Measurements from ENCODE around the gene RAP1GAP.

The RAP1GAP gene

DNA sequence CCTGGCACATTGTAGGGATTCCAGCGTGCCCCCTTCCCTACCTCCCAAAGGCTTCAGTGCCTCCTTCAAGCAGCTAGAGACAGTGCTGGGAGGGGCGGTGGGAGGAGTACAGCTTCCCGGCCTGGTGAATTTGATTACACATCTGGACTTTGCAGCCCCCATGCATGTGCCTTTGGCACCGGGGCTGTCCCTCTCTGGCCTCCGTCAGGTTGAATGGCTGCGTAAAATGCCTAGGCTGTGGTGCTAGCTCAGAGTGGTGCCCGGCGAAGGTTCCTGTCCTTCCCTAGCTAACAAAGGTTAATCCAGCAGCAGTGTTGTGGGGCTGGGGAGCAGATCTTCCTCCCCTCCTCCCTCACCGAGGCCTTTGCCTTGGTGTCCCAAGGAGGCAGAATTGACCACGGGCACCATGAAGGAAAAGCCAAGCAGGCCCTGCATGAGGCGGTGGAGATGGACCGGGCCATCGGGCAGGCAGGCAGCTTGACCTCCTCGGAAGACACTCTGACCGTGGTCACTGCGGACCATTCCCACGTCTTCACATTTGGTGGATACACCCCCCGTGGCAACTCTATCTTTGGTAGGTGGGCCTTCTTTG lies 93.7 kb downstream of the RAP1GAP start:
- TF ChIP-seq, protein P1, sequence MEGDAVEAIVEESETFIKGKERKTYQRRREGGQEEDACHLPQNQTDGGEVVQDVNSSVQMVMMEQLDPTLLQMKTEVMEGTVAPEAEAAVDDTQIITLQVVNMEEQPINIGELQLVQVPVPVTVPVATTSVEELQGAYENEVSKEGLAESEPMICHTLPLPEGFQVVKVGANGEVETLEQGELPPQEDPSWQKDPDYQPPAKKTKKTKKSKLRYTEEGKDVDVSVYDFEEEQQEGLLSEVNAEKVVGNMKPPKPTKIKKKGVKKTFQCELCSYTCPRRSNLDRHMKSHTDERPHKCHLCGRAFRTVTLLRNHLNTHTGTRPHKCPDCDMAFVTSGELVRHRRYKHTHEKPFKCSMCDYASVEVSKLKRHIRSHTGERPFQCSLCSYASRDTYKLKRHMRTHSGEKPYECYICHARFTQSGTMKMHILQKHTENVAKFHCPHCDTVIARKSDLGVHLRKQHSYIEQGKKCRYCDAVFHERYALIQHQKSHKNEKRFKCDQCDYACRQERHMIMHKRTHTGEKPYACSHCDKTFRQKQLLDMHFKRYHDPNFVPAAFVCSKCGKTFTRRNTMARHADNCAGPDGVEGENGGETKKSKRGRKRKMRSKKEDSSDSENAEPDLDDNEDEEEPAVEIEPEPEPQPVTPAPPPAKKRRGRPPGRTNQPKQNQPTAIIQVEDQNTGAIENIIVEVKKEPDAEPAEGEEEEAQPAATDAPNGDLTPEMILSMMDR (IDR thresholded peaks at IDR 0.05; ENCODE audit: control insufficient read depth, extremely low read depth, insufficient read depth) = no peak
- no peak overlapping the region for H3K4me3 ChIP-seq (ENCODE audit: low read depth, low read length)
- no peak for DNase-seq (ENCODE audit: low read depth)

DNA sequence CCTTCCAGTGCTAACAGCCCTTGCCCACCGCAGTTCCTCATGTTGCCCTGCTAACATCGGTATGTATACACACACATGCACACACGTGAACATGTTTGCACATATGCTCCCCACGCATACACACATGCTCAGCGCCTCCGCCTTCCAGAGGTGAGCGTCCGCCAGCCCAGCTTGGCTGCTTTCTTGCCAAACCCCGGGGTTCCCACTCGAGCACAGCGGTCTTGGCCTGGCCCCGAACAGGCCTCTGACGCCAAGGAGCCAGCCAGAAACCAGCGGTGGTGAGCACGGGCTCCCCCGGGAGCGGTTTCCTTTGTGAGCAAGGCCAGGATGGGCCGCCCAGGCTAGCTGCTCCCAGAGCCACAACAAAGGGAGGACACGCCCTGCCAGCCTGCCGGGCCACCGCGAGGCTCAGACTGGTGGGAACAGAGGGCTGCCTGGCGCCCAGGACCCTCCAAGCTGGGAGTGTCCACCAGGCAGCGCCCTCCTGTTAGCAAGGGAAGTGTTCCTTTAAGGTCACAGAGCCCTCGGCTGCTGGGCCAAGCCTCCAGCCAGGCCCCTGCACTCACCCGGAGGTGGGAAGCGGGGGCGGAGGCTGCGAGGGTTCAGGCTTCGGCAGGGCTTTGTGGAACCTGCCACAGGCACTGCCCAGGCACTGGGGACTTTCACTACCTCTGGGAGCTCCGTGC lies 94.5 kb downstream of the RAP1GAP start:
- no peak overlapping the region for H3K4me3 ChIP-seq (ENCODE audit: low read depth, low read length)
- TF ChIP-seq, protein P1 (IDR thresholded peaks at IDR 0.05; ENCODE audit: control insufficient read depth, extremely low read depth, insufficient read depth) = no peak
- DNase-seq (ENCODE audit: low read depth) = no peak

DNA sequence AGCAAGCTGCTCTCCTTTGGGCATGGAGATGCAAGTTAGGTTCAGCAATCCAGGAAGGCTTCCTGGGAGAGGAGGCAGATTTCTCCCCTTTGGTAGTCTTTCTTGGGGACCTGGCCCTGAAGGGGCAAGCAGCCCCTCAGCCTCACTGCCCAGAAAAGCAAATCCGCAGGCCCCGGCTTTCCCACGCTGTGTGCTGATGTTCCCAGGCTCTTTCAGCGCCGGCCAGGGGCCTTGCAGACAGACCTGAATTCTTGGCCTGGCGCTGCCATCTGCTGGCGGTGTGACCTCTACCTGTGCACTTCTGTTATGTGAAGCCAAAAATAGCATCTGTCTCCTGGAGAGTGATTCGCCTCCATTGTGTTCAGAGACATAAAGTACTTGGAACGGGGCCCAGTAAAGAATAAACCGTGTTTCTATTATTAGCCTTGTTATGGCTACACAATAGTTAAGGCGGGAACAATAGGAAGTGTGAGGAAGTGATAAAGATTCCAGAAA lies 95.1 kb downstream of the RAP1GAP start:
- peak; percentile 44 for DNase-seq (ENCODE audit: low read depth)
- TF ChIP-seq, protein P1 (IDR thresholded peaks at IDR 0.05; ENCODE audit: control insufficient read depth, extremely low read depth, insufficient read depth) = peak; percentile 69
- H3K4me3 ChIP-seq (ENCODE audit: low read depth, low read length) = no peak overlapping the region

DNA sequence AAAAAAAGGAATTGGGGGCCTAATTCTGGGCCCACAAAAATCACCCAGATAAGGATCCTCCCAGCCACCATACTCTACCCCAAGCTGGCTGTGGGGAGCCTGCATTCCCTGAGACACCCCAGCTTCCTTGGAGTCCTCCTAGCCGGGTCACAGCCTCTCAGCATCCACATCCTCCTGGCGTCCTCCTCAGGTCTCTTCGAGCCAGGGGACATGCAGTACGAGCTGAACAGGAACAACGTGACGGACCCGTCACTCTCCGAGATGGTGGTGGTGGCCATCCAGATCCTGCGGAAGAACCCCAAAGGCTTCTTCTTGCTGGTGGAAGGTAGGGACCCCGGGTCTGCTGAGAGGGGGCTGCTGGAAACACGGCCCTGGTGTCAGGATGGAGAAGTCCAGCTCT lies 95.7 kb downstream of the RAP1GAP start:
- H3K4me3 ChIP-seq (ENCODE audit: low read depth, low read length) = no peak overlapping the region
- DNase-seq (ENCODE audit: low read depth) = no peak
- TF ChIP-seq, protein P1 (IDR thresholded peaks at IDR 0.05; ENCODE audit: control insufficient read depth, extremely low read depth, insufficient read depth) = no peak

DNA sequence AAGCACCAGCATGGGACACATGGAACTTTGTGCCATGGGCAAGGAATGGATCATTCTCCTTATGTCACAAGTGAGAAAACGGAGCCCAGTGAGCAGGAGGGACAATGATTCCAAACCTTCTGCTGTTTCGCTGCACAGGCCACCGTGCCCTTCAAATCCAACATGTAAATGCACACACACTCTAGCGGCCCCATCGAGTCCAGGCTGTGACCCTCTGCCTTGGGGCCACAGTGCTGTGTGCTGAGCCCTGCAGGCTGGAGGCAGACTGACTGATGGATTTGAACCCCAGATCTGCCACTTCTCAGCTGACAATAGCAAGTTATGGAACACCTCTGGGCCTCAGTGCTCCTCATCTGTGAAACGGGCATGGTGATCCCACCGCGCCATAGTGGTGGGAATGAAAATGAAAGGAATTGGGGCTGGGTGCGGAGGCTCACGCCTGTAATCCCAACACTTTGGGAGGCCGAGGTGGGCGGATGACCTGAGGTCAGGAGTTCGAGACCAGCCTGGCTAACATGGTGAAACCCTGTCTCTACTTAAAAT lies 96.4 kb downstream of the RAP1GAP start:
- no peak for DNase-seq (ENCODE audit: low read depth)
- H3K4me3 ChIP-seq (ENCODE audit: low read depth, low read length) = no peak overlapping the region
- TF ChIP-seq, protein P1 (IDR thresholded peaks at IDR 0.05; ENCODE audit: control insufficient read depth, extremely low read depth, insufficient read depth) = no peak

DNA sequence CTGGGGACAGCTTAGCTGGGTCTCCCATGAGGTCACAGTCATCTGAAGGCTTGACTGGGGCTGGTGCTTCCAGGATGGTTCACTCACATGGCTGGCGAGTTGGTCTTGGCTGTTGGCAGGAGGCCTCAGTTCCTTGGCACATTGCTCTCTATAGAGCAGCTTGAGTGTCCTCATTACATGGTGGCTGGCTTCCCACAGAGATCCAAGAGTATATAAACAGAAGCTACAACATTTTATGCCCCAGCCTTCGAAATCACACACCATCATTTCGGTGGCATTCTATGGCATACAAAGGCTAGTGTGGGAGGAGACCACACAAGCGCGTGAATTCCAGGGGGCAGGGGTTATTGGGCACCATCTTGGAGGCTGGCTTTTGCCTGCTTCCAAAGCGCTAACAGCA lies 96.9 kb downstream of the RAP1GAP start:
- DNase-seq (ENCODE audit: low read depth) = no peak
- no peak overlapping the region for H3K4me3 ChIP-seq (ENCODE audit: low read depth, low read length)
- TF ChIP-seq, protein P1 (IDR thresholded peaks at IDR 0.05; ENCODE audit: control insufficient read depth, extremely low read depth, insufficient read depth) = no peak
